Prostate gland (tissue), 2 donors: ENCODE measurements around the gene GOLIM4.

Source experiments
- CTCF ChIP-seq, 4 experiments: fragments of 200-600 bp in 2 of 4; fragments of 450-650 bp in 2 of 4; sonication (generic) in 2 of 4; IDR thresholded peaks; 1 replicate in 3 of 4; 2 replicates in 1 of 4; pipeline ENCODE4 v1.5.1; 2016 to 2019; ENCODE audit warnings: antibody characterized with exemption in 4 of 4, mild to moderate bottlenecking in 2 of 4, moderate library complexity in 2 of 4
- POLR2A ChIP-seq: fragments of 450-650 bp; IDR thresholded peaks from one replicate; pipeline ENCODE4 v1.6.1; 2016; ENCODE audit warnings: antibody characterized with exemption, mild to moderate bottlenecking

- TF ChIP-seq CTCF (IDR thresholded peaks at IDR 0.05) (no peak), POLR2A (no peak)
Measured at GRCh38 chr3:167989066-167989465, 106.7 kb downstream of the GOLIM4 start.
